ENCODE results near the gene CAPN7. TPM values are rescaled to one million over a fixed set of nuclear protein-coding genes. Genes with fewer than 3 reads are reported as not detected.
"Not testable (repeated sequence)": the region's sequence is repeated elsewhere in the genome, so short reads cannot be mapped to it uniquely, and the experiment has no call there.

Gene CAPN7
- total RNA-seq, 3 donors from 2014 or later: 79.0 to 112 (median 91.4) TPM

GRCh38 chr3:15185404-15185803, 20.6 kb upstream of the CAPN7 start:
- H3K27ac ChIP-seq: no peak overlapping the region
- no peak for TF ChIP-seq POLR2AphosphoS5 (IDR thresholded peaks at IDR 0.05)
- no peak for TF ChIP-seq POLR2A (IDR thresholded peaks at IDR 0.05)
- no peak for TF ChIP-seq CTCF (IDR thresholded peaks at IDR 0.05)
- no peaks in the 10 kb centered on the region for H3K9me3 ChIP-seq
- no peak overlapping the region for H3K4me3 ChIP-seq
- intact Hi-C loops (cut with DNase I; ENCODE audit: low total_unique reads): loop anchor here (2.0 kb wide), 1 partner anchor 33 kb away; no protein-coding TSS in a partner anchor
- no peaks in the 10 kb centered on the region for H3K27me3 ChIP-seq
- no peaks in the 10 kb centered on the region for H3K36me3 ChIP-seq
- H3K4me1 ChIP-seq: no peaks in the 10 kb centered on the region
- DNase-seq (ENCODE audit: low spot score in 2 of 2): no peak

GRCh38 chr3:15186101-15186476, 20.0 kb upstream of the CAPN7 start:
- DNase-seq (ENCODE audit: low spot score in 2 of 2): no peak
- TF ChIP-seq CTCF (IDR thresholded peaks at IDR 0.05) (no peak), POLR2AphosphoS5 (IDR thresholded peaks at IDR 0.05) (no peak), POLR2A (IDR thresholded peaks at IDR 0.05) (no peak)
- Histone ChIP-seq H3K4me1 (no peaks in the 10 kb centered on the region), H3K36me3 (no peaks in the 10 kb centered on the region), H3K27me3 (no peaks in the 10 kb centered on the region), H3K4me3 (no peak overlapping the region), H3K27ac (no peak overlapping the region), H3K9me3 (no peaks in the 10 kb centered on the region)
- intact Hi-C loops (cut with DNase I; ENCODE audit: low total_unique reads): no loop called here

GRCh38 chr3:15186477-15187164, 19.4 kb upstream of the CAPN7 start:
- intact Hi-C loops (cut with DNase I; ENCODE audit: low total_unique reads); H3K36me3 ChIP-seq; H3K4me1 ChIP-seq; H3K4me3 ChIP-seq; H3K9me3 ChIP-seq; DNase-seq (ENCODE audit: low spot score in 2 of 2); H3K27me3 ChIP-seq; H3K27ac ChIP-seq: not testable (repeated sequence)

GRCh38 chr3:15197340-15198029, 8.6 kb upstream of the CAPN7 start:
- Histone ChIP-seq H3K27ac (no peak overlapping the region), H3K27me3 (no peaks in the 10 kb centered on the region), H3K9me3 (no peaks in the 10 kb centered on the region), H3K4me3 (no peak overlapping the region), H3K36me3 (no peaks in the 10 kb centered on the region), H3K4me1 (no peaks in the 10 kb centered on the region)
- no peak for TF ChIP-seq POLR2A (IDR thresholded peaks at IDR 0.05)
- no peak for TF ChIP-seq CTCF (IDR thresholded peaks at IDR 0.05)
- no peak for TF ChIP-seq POLR2AphosphoS5 (IDR thresholded peaks at IDR 0.05)
- no peak for DNase-seq (ENCODE audit: low spot score in 2 of 2)
- intact Hi-C loops (cut with DNase I; ENCODE audit: low total_unique reads): no loop called here

- intact Hi-C loops (cut with DNase I; ENCODE audit: low total_unique reads): no loop called here
- no peak for TF ChIP-seq POLR2AphosphoS5 (IDR thresholded peaks at IDR 0.05)
- no peak for TF ChIP-seq POLR2A (IDR thresholded peaks at IDR 0.05)
- TF ChIP-seq CTCF (IDR thresholded peaks at IDR 0.05): no peak
- H3K27ac ChIP-seq: no peak overlapping the region
- H3K4me3 ChIP-seq: no peak overlapping the region
- H3K36me3 ChIP-seq: no peaks in the 10 kb centered on the region
- no peaks in the 10 kb centered on the region for H3K4me1 ChIP-seq
- no peaks in the 10 kb centered on the region for H3K9me3 ChIP-seq
- no peaks in the 10 kb centered on the region for H3K27me3 ChIP-seq
- DNase-seq (ENCODE audit: low spot score in 2 of 2): no peak
Observed at GRCh38 chr3:15198686-15199085, 7.4 kb upstream of the CAPN7 start.
